Right atrium auricular region (tissue), 2 donors: ENCODE measurements around the gene THAP10. TPM values are rescaled to one million over a fixed set of nuclear protein-coding genes. Genes with fewer than 3 reads are reported as not detected.
A peak's percentile ranks its signal among the peaks of the same experiment; 100 is the strongest.

Experiments used
- DNase-seq: peaks from one replicate; pipeline ENCODE4 v3.0.0-alpha.2; 2019; ENCODE audit warnings: low spot score
- H3K27ac ChIP-seq, 2 donors: fragments of 200-600 bp; sonication (generic); 1 replicate in 1 of 2; 2 replicates in 1 of 2; pipeline ENCODE4 v1.5.1; 2016 to 2019
- H3K27me3 ChIP-seq, 2 donors: fragments of 200-600 bp; sonication (generic); one replicate each; pipeline versions ENCODE4 v1.5.1 to v1.6.0; 2017 to 2019
- H3K36me3 ChIP-seq: fragments of 200-600 bp; sonication (generic); one replicate; pipeline ENCODE4 v1.5.1; 2016
- H3K4me1 ChIP-seq, 2 donors: fragments of 200-600 bp; sonication (generic); one replicate each; pipeline versions ENCODE4 v1.5.1 to v1.6.0; 2017 to 2019
- H3K4me3 ChIP-seq, 2 donors: fragments of 200-600 bp; sonication (generic); 1 replicate in 1 of 2; 2 replicates in 1 of 2; pipeline ENCODE4 v1.5.1; 2017 to 2019; ENCODE audit warnings: mild to moderate bottlenecking in 1 of 2, moderate library complexity in 1 of 2
- H3K9me3 ChIP-seq, 2 donors: fragments of 200-600 bp; sonication (generic); one replicate each; pipeline ENCODE4 v1.5.1; 2019
- CTCF ChIP-seq, 2 donors: fragments of 200-600 bp; sonication (generic); IDR thresholded peaks; one replicate each; pipeline ENCODE4 v1.5.1; 2019; ENCODE audit warnings: antibody characterized with exemption in 2 of 2
- total RNA-seq, 2 donors: library from RNA; depleted of rRNA; stranded (reverse); fragments of >200 nt; gene quantifications; one replicate each; pipeline ENCODE4 v1.1.0, GENCODE V29; 2016

THAP10 gene
- total RNA-seq, 2 donors from 2014 or later = 3.1 to 6.3 TPM

- Histone ChIP-seq H3K36me3 (peaks cover 9% of the 10 kb centered on the region), H3K4me3 (peak within 1 kb of the TSS; percentile 81 to 84), H3K27me3 (no peaks in the 10 kb centered on the region), H3K4me1 (peaks cover 0 to 52% of the 10 kb centered on the region in 2 donors), H3K9me3 (no peaks in the 10 kb centered on the region), H3K27ac (peak within 1 kb of the TSS; percentile 86 to 97)
- no peak for TF ChIP-seq CTCF (IDR thresholded peaks at IDR 0.05)
- no peak for DNase-seq
These were observed 38.1 kb downstream of the THAP10 start, which contains the start of gene LARP6 for GRCh38 chr15:70853973-70854665. LARP6 (minus strand) TSS chr15:70854157; CDS start chr15:70854088, 69 bp downstream.

- TF ChIP-seq CTCF (IDR thresholded peaks at IDR 0.05) = no peak
- DNase-seq = no peak
- H3K4me1 ChIP-seq = peaks cover 0 to 45% of the 10 kb centered on the region in 2 donors
These were observed 38.8 kb downstream of the THAP10 start for GRCh38 chr15:70853318-70853972.

GRCh38 chr15:70852501-70853317, 39.5 kb downstream of the THAP10 start:
- H3K4me3 ChIP-seq = peak overlapping the region; percentile 81 to 84
- no peak for DNase-seq
- H3K36me3 ChIP-seq = peaks cover 9% of the 10 kb centered on the region
- no peaks in the 10 kb centered on the region for H3K9me3 ChIP-seq
- peaks cover 0 to 39% of the 10 kb centered on the region in 2 donors for H3K4me1 ChIP-seq
- peak overlapping the region; percentile 86 to 97 for H3K27ac ChIP-seq
- no peaks in the 10 kb centered on the region for H3K27me3 ChIP-seq
- TF ChIP-seq CTCF (IDR thresholded peaks at IDR 0.05) = no peak

More at GRCh38 chr15:70853318-70853972, 38.8 kb downstream of the THAP10 start:
- H3K4me3 ChIP-seq = peak overlapping the region; percentile 81 to 84
- H3K27ac ChIP-seq = peak overlapping the region; percentile 86 to 97
- H3K27me3 ChIP-seq = no peaks in the 10 kb centered on the region
- H3K9me3 ChIP-seq = no peaks in the 10 kb centered on the region
- H3K36me3 ChIP-seq = peaks cover 9% of the 10 kb centered on the region

- peak overlapping the region; percentile 86 to 97 for H3K27ac ChIP-seq
- peaks cover 9% of the 10 kb centered on the region for H3K36me3 ChIP-seq
- peaks cover 0 to 32% of the 10 kb centered on the region in 2 donors for H3K4me1 ChIP-seq
- no peaks in the 10 kb centered on the region for H3K27me3 ChIP-seq
- H3K9me3 ChIP-seq = no peaks in the 10 kb centered on the region
- no peak for TF ChIP-seq CTCF (IDR thresholded peaks at IDR 0.05)
- H3K4me3 ChIP-seq = peak overlapping the region; percentile 81 to 84
- DNase-seq = no peak
These were observed 40.3 kb downstream of the THAP10 start for GRCh38 chr15:70851889-70852288.

- no peak overlapping the region for H3K27ac ChIP-seq
- peaks cover 0 to 4% of the 10 kb centered on the region in 2 donors for H3K4me1 ChIP-seq
- no peaks in the 10 kb centered on the region for H3K9me3 ChIP-seq
- no peak for DNase-seq
- H3K36me3 ChIP-seq = peaks cover 5% of the 10 kb centered on the region
- no peaks in the 10 kb centered on the region for H3K27me3 ChIP-seq
- TF ChIP-seq CTCF (IDR thresholded peaks at IDR 0.05) = no peak
- H3K4me3 ChIP-seq = no peak overlapping the region
These were observed 46.5 kb downstream of the THAP10 start for GRCh38 chr15:70845602-70846360.
